Activated T-cell treated with anti-CD3 and anti-CD28 coated beads for 24 hours (primary cell): ENCODE results near the gene PTEN.

Experiments
- DNase-seq: peaks from one replicate; pipeline ENCODE4 v3.0.0-alpha.2; 2020; ENCODE audit warnings: low read depth

PTEN gene

DNA sequence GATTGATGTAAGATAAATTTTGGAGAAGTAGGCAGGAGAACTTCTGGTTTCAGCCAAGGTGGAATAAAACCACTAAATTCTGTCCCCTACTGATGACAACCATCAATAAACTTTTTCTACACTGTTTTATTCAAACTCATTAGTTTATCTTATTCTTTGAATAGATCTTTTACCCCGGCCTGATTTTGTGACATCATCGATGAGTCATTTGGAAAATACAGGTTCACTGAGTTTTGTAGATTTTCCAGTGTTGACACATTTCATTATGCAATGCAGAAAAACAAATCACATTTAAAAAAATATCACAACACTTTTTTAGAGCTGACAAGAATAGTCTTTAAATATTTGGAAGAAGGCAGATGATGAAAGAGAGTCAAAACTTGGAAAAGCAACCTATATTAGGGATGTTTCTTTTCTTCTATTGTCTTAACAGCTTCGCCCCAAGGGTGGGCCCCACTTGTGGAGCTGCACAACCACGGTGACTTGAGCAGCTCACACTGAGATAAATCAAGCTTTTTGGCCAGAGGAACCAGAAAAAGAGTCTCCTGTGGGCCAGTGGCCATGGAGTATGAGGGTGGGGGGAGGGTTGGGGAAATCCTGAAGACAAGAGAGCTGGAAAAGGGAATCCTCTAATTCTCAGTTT lies 112.8 kb downstream of the PTEN start:
- DNase-seq = no peak

DNA sequence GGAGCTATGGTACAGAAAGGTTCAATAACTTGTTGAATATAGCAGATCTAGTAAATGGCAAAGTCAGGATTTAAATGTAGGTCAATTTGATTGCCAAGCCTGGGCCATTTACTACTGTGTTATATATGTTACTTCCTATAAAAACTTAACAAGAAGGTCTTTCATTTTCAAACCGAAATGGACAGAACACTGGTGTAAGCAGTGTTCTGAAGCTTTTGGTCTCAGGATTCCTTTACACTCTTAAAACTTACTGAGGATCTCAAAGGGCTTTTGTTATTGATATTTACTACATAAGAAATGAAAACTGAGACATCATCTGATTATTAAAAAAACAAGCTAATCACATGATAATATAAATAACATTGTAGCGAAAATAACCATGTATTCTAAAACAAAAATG lies 114.7 kb downstream of the PTEN start:
- DNase-seq = no peak

DNA sequence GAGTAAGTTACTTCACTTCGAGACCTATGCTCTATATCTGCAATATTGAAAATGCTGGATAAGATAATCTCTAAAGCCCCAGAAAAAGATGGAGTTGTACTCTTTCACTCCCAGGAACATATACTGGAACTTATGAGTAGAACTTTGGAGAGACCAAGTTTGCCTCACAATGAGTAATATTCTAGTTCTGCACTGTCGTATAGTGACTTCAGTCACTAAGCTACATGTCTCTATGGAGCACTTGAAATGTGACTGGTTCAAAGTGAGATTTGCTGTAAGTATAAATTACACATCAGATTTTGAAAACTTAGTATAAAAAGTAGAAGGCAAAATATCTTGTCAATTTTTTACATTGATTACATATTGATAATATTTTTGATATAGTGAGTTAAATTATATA lies 116.4 kb downstream of the PTEN start:
- no peak for DNase-seq

DNA sequence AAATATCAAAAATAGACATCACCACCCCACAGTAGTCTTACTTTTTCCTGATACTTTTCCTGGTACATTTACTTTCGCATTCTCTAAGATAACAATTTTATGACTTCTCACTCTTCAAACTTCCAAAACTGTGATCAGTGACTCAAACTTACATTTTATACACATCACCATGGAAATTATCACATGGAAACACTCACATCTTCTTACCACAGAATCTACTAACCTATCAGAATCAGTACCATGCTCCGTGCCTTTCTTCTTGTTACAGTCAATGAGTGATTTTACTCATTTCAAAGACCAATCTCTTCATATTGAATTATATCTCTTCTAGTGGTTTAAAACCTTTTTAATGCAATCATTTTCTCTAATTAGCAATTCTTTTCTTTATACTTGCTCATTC lies 120.3 kb downstream of the PTEN start:
- DNase-seq = no peak

DNA sequence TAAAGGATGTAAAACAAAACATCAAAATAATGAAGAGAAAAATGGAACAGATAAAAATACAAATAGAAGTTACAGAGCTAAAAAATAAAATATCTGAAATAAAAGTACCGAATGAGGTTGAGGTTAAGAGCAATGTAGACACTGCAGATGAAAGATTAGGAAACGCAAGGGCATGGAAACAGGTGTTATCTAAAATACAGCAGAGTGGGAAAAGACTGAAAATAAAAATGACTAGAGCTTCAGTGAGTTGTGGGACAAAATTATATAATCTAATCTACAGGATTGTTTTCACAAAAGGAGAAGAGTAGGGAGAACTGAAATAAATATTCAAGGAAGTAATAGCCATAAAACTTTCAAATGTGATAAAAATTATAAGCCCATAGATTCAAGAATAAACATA lies 123.8 kb downstream of the PTEN start:
- no peak for DNase-seq

DNA sequence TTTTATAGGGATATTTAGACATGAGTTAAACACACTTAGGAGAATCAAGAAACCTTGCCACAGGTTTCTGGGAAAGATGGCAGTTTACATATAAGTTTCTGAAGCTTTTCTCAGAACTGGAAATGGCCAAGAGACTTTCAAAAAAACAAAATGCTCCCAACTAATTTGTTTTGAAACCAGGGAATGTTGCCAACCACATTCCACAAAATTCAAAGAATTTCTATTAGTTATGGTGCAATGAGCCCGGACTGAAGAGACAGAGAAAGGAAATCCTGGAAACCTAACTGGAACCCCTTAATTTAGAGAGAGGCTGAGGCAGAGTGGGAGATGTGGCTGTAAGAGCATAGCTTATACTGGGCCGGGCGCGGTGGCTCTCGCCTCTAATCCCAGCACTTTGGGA lies 128.5 kb downstream of the PTEN start:
- no peak for DNase-seq

DNA sequence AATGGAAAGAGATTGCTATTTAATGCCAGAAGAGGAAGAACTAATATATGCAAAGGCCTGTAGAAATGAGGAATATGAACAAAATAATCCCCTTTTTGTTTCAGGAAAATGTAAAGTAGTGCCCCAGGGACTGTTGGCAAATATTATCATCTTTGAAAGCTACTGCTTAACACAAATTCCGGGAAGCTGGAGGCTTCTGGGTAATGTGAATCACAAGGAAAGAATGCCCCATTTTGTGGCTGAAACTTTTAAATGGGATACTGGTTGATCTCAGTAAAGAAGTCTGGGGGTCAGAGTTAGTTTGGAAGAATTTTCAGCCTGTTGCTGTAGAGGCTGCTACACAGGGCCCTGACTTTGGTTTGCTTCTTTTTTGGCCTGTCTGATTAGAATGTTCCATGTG lies 141.0 kb downstream of the PTEN start:
- DNase-seq = no peak

DNA sequence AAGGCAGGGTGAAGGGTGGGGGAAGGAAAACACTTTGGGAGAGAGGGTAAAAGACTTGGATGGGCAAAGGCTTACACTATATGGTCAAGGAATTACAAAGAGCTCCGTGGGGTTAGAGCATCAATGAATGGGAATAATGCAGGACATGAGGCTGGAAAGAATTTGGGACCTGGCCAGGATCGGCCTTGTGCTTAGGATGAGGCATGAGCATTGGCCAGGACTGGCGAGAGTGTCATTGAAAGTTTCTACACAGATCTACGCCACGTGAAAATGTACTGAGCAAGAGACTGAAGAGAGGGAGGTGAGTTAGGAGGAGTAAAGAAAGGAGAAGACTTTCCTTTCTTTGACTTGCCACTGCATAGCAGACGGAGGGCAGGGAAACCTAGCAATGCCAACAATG lies 142.8 kb downstream of the PTEN start:
- no peak for DNase-seq

DNA sequence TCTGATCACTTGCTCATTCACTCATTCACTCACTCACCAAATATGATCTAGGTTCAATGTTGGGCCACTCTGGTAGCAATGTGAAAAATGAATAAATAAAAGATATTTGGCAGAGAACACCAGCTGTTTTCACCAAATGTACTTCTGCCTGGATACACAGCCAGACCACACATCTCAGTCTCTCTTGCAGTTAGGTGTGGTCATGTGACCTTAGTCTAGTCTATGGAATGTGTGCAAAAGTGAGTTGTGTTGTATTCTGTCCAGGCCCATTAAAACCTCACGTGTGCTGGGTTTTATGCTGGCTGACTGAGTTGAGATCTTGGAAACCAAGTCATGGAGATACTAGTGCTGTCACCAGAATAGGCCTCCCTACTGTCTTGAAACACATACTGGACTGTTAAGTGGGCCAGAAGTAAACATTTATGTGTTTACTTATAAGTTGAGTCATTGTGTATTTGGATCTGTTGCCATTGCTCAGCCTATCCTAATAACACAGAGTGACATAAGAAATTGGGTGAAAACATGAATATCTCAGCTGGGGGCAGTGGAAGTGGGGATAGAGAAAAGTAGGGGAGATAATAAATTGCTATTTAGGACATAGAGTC lies 145.5 kb downstream of the PTEN start:
- DNase-seq = no peak

DNA sequence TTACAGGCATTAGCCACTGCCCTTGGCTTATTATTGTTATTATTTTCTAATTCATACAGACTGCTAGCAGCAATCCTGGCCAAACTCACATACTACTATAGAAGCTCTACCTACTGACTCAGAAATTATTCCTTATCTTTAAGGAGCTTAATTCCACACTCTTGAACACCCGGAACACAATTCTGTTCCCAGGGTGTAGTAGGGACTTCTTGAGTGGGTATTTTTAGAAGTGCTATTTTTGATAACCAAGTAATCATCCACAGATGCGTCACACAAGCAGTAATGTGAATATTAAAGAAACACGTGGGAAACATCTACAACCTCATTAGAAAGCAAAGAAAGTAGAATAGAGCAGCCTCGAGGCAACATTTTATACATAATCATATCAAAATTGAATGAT lies 149.2 kb downstream of the PTEN start:
- no peak for DNase-seq

DNA sequence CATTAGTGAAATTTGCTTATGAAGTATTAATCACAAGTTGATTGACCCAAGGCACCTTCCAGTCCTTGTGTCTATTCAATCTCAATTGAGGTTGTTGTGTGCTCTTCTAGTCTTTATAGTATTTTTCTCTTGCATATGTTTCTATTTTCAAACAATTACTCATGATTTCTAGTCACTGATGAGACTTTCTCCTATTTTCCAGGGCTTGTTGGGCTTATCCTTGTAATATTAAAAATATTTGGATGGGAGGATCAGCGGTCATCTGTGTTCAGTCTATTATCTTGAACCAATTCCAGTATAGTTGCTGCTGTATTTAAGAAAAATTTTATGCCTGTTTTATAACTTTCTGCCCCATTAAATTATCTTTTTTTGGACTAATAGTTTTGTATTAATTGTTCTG lies 154.4 kb downstream of the PTEN start:
- DNase-seq = no peak

DNA sequence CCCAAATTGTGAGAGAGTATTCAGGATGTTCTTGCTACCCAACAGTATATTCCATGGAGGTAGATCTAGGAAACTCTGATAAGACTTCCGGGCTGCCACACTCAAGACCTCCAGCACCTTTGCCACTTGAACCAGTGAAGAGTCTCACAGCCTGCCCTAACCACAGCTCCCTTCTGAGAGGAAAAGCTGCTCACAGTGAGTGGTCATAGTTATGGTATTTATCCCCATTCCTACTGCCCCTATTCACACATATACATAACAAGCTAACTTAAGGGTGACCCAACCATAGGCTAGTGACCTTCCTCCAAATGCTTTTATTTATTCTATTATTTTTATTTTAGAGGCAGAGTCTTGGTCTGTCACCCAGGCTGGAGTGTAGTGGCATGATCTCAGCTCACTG lies 156.3 kb downstream of the PTEN start:
- no peak for DNase-seq
